ENCODE measurements around the gene ALB. TPM values are rescaled to one million over a fixed set of nuclear protein-coding genes. Genes with fewer than 3 reads are reported as not detected.

ALB gene
- total and polyA plus RNA-seq, 3 experiments from 2014 or later: not detected

GRCh38 chr4:73438048-73438447, 34.0 kb downstream of the ALB start:
- Mint-ChIP-seq H3K4me1 (no peaks in the 10 kb centered on the region), H3K9me3 (peaks cover 0 to 3% (median 0%) of the 10 kb centered on the region in 5 donors), H3K36me3 (no peaks in the 10 kb centered on the region), H3K27ac (no peak overlapping the region), H3K4me3 (no peak overlapping the region), H3K27me3 (peaks cover 5% of the 10 kb centered on the region in 2 donors)
- H3K4me3 ChIP-seq (ENCODE audit: low read length): no peak overlapping the region
- H3K27ac ChIP-seq (ENCODE audit: low read depth, low read length): no peak overlapping the region
- H3K27me3 ChIP-seq (ENCODE audit: insufficient read depth, low read length, poor library complexity, severe bottlenecking): no peaks in the 10 kb centered on the region
- ChIA-PET POLR2A (no interaction called here), CTCF (no interaction called here)
- H3K36me3 ChIP-seq (ENCODE audit: insufficient read depth, low read length): no peaks in the 10 kb centered on the region
- H3K4me1 ChIP-seq (ENCODE audit: insufficient read depth, low read length): no peaks in the 10 kb centered on the region
- no peaks in the 10 kb centered on the region for H3K9me3 ChIP-seq (ENCODE audit: low read length)
- no peak for DNase-seq

- Histone ChIP-seq H3K27ac (ENCODE audit: low read depth, low read length) (no peak overlapping the region), H3K27me3 (ENCODE audit: insufficient read depth, low read length, poor library complexity, severe bottlenecking) (no peaks in the 10 kb centered on the region), H3K9me3 (ENCODE audit: low read length) (no peaks in the 10 kb centered on the region), H3K4me1 (ENCODE audit: insufficient read depth, low read length) (no peaks in the 10 kb centered on the region), H3K4me3 (ENCODE audit: low read length) (no peak overlapping the region), H3K36me3 (ENCODE audit: insufficient read depth, low read length) (no peaks in the 10 kb centered on the region)
- POLR2A ChIA-PET: no interaction called here
- Mint-ChIP-seq H3K27me3 (peaks cover 5% of the 10 kb centered on the region in 2 donors), H3K27ac (no peak overlapping the region), H3K4me1 (no peaks in the 10 kb centered on the region), H3K36me3 (no peaks in the 10 kb centered on the region), H3K9me3 (peaks cover 0 to 3% (median 0%) of the 10 kb centered on the region in 5 donors), H3K4me3 (no peak overlapping the region)
- CTCF ChIA-PET: no interaction called here
- DNase-seq: no peak
Measured at GRCh38 chr4:73438582-73439215, 34.6 kb downstream of the ALB start.

GRCh38 chr4:73439445-73439844, 35.4 kb downstream of the ALB start:
- CTCF ChIA-PET: no interaction called here
- H3K27me3 Mint-ChIP-seq: peaks cover 5% of the 10 kb centered on the region in 2 donors
- no peaks in the 10 kb centered on the region for H3K4me1 Mint-ChIP-seq
- POLR2A ChIA-PET: no interaction called here
- Histone ChIP-seq H3K27me3 (ENCODE audit: insufficient read depth, low read length, poor library complexity, severe bottlenecking) (no peaks in the 10 kb centered on the region), H3K4me3 (ENCODE audit: low read length) (no peak overlapping the region), H3K9me3 (ENCODE audit: low read length) (no peaks in the 10 kb centered on the region), H3K27ac (ENCODE audit: low read depth, low read length) (no peak overlapping the region), H3K36me3 (ENCODE audit: insufficient read depth, low read length) (no peaks in the 10 kb centered on the region), H3K4me1 (ENCODE audit: insufficient read depth, low read length) (no peaks in the 10 kb centered on the region)
- no peak overlapping the region for H3K27ac Mint-ChIP-seq
- no peaks in the 10 kb centered on the region for H3K36me3 Mint-ChIP-seq
- H3K9me3 Mint-ChIP-seq: peaks cover 0 to 3% (median 0%) of the 10 kb centered on the region in 5 donors
- no peak for DNase-seq
- H3K4me3 Mint-ChIP-seq: no peak overlapping the region

- no peaks in the 10 kb centered on the region for H3K27me3 ChIP-seq (ENCODE audit: insufficient read depth, low read length, poor library complexity, severe bottlenecking)
- H3K36me3 ChIP-seq (ENCODE audit: insufficient read depth, low read length): no peaks in the 10 kb centered on the region
- H3K4me1 Mint-ChIP-seq: no peaks in the 10 kb centered on the region
- H3K4me3 Mint-ChIP-seq: no peak overlapping the region
- CTCF ChIA-PET: no interaction called here
- no peaks in the 10 kb centered on the region for H3K36me3 Mint-ChIP-seq
- no peak for DNase-seq
- H3K4me3 ChIP-seq (ENCODE audit: low read length): no peak overlapping the region
- no peak overlapping the region for H3K27ac Mint-ChIP-seq
- peaks cover 0 to 3% (median 0%) of the 10 kb centered on the region in 5 donors for H3K9me3 Mint-ChIP-seq
- H3K27me3 Mint-ChIP-seq: peaks cover 5% of the 10 kb centered on the region in 2 donors
- H3K27ac ChIP-seq (ENCODE audit: low read depth, low read length): no peak overlapping the region
- POLR2A ChIA-PET: no interaction called here
- no peaks in the 10 kb centered on the region for H3K9me3 ChIP-seq (ENCODE audit: low read length)
- no peaks in the 10 kb centered on the region for H3K4me1 ChIP-seq (ENCODE audit: insufficient read depth, low read length)
Measured at GRCh38 chr4:73439991-73440390, 35.9 kb downstream of the ALB start.

GRCh38 chr4:73440653-73441052, 36.6 kb downstream of the ALB start:
- H3K4me3 Mint-ChIP-seq: no peak overlapping the region
- peaks cover 5% of the 10 kb centered on the region in 2 donors for H3K27me3 Mint-ChIP-seq
- ChIA-PET POLR2A (no interaction called here), CTCF (no interaction called here)
- peaks cover 0 to 3% (median 0%) of the 10 kb centered on the region in 5 donors for H3K9me3 Mint-ChIP-seq
- no peaks in the 10 kb centered on the region for H3K36me3 Mint-ChIP-seq
- H3K9me3 ChIP-seq (ENCODE audit: low read length): no peaks in the 10 kb centered on the region
- H3K27ac ChIP-seq (ENCODE audit: low read depth, low read length): no peak overlapping the region
- no peak overlapping the region for H3K4me3 ChIP-seq (ENCODE audit: low read length)
- no peaks in the 10 kb centered on the region for H3K4me1 Mint-ChIP-seq
- no peak overlapping the region for H3K27ac Mint-ChIP-seq
- no peaks in the 10 kb centered on the region for H3K36me3 ChIP-seq (ENCODE audit: insufficient read depth, low read length)
- H3K4me1 ChIP-seq (ENCODE audit: insufficient read depth, low read length): no peaks in the 10 kb centered on the region
- no peak for DNase-seq
- no peaks in the 10 kb centered on the region for H3K27me3 ChIP-seq (ENCODE audit: insufficient read depth, low read length, poor library complexity, severe bottlenecking)

GRCh38 chr4:73442275-73442674, 38.2 kb downstream of the ALB start:
- CTCF ChIA-PET: no interaction called here
- Histone ChIP-seq H3K27ac (ENCODE audit: low read depth, low read length) (no peak overlapping the region), H3K27me3 (ENCODE audit: insufficient read depth, low read length, poor library complexity, severe bottlenecking) (no peaks in the 10 kb centered on the region), H3K4me1 (ENCODE audit: insufficient read depth, low read length) (no peaks in the 10 kb centered on the region), H3K4me3 (ENCODE audit: low read length) (no peak overlapping the region), H3K36me3 (ENCODE audit: insufficient read depth, low read length) (no peaks in the 10 kb centered on the region), H3K9me3 (ENCODE audit: low read length) (no peaks in the 10 kb centered on the region)
- POLR2A ChIA-PET: no interaction called here
- no peak for DNase-seq
- peaks cover 5% of the 10 kb centered on the region in 2 donors for H3K27me3 Mint-ChIP-seq
- no peaks in the 10 kb centered on the region for H3K36me3 Mint-ChIP-seq
- no peak overlapping the region for H3K27ac Mint-ChIP-seq
- no peak overlapping the region for H3K4me3 Mint-ChIP-seq
- H3K9me3 Mint-ChIP-seq: peaks cover 0 to 3% (median 0%) of the 10 kb centered on the region in 5 donors
- H3K4me1 Mint-ChIP-seq: no peaks in the 10 kb centered on the region

- H3K4me3 ChIP-seq (ENCODE audit: low read length): no peak overlapping the region
- POLR2A ChIA-PET: no interaction called here
- H3K36me3 ChIP-seq (ENCODE audit: insufficient read depth, low read length): no peaks in the 10 kb centered on the region
- Mint-ChIP-seq H3K27ac (no peak overlapping the region), H3K27me3 (peaks cover 7 to 9% of the 10 kb centered on the region in 2 donors), H3K4me1 (no peaks in the 10 kb centered on the region), H3K9me3 (peaks cover 0 to 3% (median 0%) of the 10 kb centered on the region in 5 donors), H3K4me3 (no peak overlapping the region), H3K36me3 (no peaks in the 10 kb centered on the region)
- H3K27me3 ChIP-seq (ENCODE audit: insufficient read depth, low read length, poor library complexity, severe bottlenecking): no peaks in the 10 kb centered on the region
- no peak for DNase-seq
- H3K9me3 ChIP-seq (ENCODE audit: low read length): no peaks in the 10 kb centered on the region
- CTCF ChIA-PET: no interaction called here
- H3K27ac ChIP-seq (ENCODE audit: low read depth, low read length): no peak overlapping the region
- H3K4me1 ChIP-seq (ENCODE audit: insufficient read depth, low read length): no peaks in the 10 kb centered on the region
Measured at GRCh38 chr4:73443224-73443623, 39.1 kb downstream of the ALB start.

- no peaks in the 10 kb centered on the region for H3K36me3 Mint-ChIP-seq
- Histone ChIP-seq H3K27ac (ENCODE audit: low read depth, low read length) (no peak overlapping the region), H3K36me3 (ENCODE audit: insufficient read depth, low read length) (no peaks in the 10 kb centered on the region), H3K4me1 (ENCODE audit: insufficient read depth, low read length) (no peaks in the 10 kb centered on the region), H3K9me3 (ENCODE audit: low read length) (no peaks in the 10 kb centered on the region), H3K4me3 (ENCODE audit: low read length) (no peak overlapping the region), H3K27me3 (ENCODE audit: insufficient read depth, low read length, poor library complexity, severe bottlenecking) (no peaks in the 10 kb centered on the region)
- no peak overlapping the region for H3K27ac Mint-ChIP-seq
- no peak overlapping the region for H3K4me3 Mint-ChIP-seq
- CTCF ChIA-PET: interaction anchor here (0.7 to 1.3 kb wide), 4 partner anchors 14 to 187 kb away, joined by 3 to 5 read pairs (median 4); partner anchors contain the start of gene ANKRD17
- no peak for DNase-seq
- H3K27me3 Mint-ChIP-seq: peaks cover 7 to 13% of the 10 kb centered on the region in 2 donors
- H3K4me1 Mint-ChIP-seq: no peaks in the 10 kb centered on the region
- peaks cover 0 to 3% (median 0%) of the 10 kb centered on the region in 5 donors for H3K9me3 Mint-ChIP-seq
- POLR2A ChIA-PET: no interaction called here
Measured at GRCh38 chr4:73445383-73446335, 41.6 kb downstream of the ALB start.

All from CD8-positive, alpha-beta memory T cell (primary cell).